Type B pancreatic cell (in vitro differentiated cells): ENCODE results near the gene DIP2B. TPM values are rescaled to one million over a fixed set of nuclear protein-coding genes. Genes with fewer than 3 reads are reported as not detected.

Experiments
- DNase-seq: peaks from one replicate; pipeline ENCODE4 v3.0.0; 2021; ENCODE audit warnings: mixed read lengths; ENCODE audit not compliant: unreplicated experiment; ENCODE audit errors: extremely low spot score
- H3K27ac Mint-ChIP-seq: 2 replicates; pipeline ENCODE4 v1.8.0; 2021; ENCODE audit warnings: mild to moderate bottlenecking, mixed read lengths
- H3K27me3 Mint-ChIP-seq: 2 replicates; pipeline ENCODE4 v1.8.0; 2021; ENCODE audit warnings: mixed read lengths
- H3K36me3 Mint-ChIP-seq: 2 replicates; pipeline ENCODE4 v1.8.0; 2021; ENCODE audit warnings: mixed read lengths
- H3K4me1 Mint-ChIP-seq: one replicate; pipeline ENCODE4 v1.8.0; 2021; ENCODE audit warnings: mixed read lengths; ENCODE audit not compliant: unreplicated experiment
- H3K4me3 Mint-ChIP-seq: 2 replicates; pipeline ENCODE4 v1.8.0; 2021; ENCODE audit warnings: mild to moderate bottlenecking, mixed read lengths
- H3K9me3 Mint-ChIP-seq: 2 replicates; pipeline ENCODE4 v1.8.0; 2021; ENCODE audit warnings: mixed read lengths
- total RNA-seq: library from RNA; stranded (reverse); gene quantifications from 2 replicates; pipeline ENCODE4 v1.2.1, GENCODE V29; 2021; ENCODE audit warnings: low replicate concordance
- TF ChIP-seq, protein P1 (sequence below): fragments of 200-600 bp; sonication (generic); conservative IDR thresholded peaks from 2 replicates; pipeline ENCODE4 v1.5.0; 2021; ENCODE audit warnings: antibody characterized with exemption, mild to moderate bottlenecking

DIP2B gene
- total RNA-seq, 1 donor from 2014 or later = 27.2 TPM

DNA sequence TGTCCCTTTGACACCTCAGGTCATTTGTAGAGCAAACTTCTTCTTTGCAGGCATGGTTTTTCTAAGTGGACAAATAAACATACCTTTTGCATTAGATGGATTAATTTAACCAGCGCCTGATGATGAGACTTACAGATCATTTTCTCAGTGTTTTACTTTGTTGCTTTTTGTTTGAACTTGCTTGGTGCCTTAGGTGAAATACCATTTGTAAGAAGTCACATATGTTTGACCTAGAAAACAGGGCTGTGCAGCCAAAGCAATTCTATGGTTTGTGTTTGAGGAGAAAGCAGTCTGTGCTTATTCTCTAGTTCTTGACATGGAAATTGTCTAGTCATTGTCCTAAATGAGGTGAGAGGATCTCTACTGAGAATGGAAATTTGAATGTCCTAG is 111.1 kb downstream of the DIP2B start:
- H3K4me3 Mint-ChIP-seq = peak overlapping the region; percentile 60
- DNase-seq = no peak
- H3K9me3 Mint-ChIP-seq = no peaks in the 10 kb centered on the region
- no peaks in the 10 kb centered on the region for H3K36me3 Mint-ChIP-seq
- H3K27ac Mint-ChIP-seq = peak overlapping the region; percentile 89
- H3K27me3 Mint-ChIP-seq = no peaks in the 10 kb centered on the region
- H3K4me1 Mint-ChIP-seq = peaks cover 23% of the 10 kb centered on the region
- TF ChIP-seq, protein P1, sequence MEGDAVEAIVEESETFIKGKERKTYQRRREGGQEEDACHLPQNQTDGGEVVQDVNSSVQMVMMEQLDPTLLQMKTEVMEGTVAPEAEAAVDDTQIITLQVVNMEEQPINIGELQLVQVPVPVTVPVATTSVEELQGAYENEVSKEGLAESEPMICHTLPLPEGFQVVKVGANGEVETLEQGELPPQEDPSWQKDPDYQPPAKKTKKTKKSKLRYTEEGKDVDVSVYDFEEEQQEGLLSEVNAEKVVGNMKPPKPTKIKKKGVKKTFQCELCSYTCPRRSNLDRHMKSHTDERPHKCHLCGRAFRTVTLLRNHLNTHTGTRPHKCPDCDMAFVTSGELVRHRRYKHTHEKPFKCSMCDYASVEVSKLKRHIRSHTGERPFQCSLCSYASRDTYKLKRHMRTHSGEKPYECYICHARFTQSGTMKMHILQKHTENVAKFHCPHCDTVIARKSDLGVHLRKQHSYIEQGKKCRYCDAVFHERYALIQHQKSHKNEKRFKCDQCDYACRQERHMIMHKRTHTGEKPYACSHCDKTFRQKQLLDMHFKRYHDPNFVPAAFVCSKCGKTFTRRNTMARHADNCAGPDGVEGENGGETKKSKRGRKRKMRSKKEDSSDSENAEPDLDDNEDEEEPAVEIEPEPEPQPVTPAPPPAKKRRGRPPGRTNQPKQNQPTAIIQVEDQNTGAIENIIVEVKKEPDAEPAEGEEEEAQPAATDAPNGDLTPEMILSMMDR = no peak

DNA sequence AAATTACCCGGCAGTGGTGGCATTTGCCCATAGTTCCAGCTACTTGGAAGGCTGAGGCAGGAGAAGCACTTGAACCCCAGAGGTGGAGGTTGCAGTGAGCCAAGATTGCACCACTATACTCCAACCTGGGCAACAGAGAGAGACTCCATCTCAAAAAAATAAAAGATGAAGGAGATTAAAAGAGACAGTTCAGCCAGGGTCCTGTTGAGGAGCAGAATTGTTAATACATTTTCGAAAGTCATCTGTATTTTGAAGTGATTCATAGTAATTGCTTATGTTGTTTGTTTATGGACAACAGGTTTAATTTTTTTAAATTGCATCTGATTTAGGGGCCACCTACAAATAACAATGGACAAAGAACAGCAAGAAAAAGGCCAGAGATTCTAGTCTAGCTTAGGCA is 112.9 kb downstream of the DIP2B start:
- H3K27ac Mint-ChIP-seq = no peak overlapping the region
- DNase-seq = no peak
- H3K27me3 Mint-ChIP-seq = no peaks in the 10 kb centered on the region
- H3K36me3 Mint-ChIP-seq = no peaks in the 10 kb centered on the region
- no peaks in the 10 kb centered on the region for H3K9me3 Mint-ChIP-seq
- H3K4me3 Mint-ChIP-seq = no peak overlapping the region
- peaks cover 36% of the 10 kb centered on the region for H3K4me1 Mint-ChIP-seq
- TF ChIP-seq, protein P1 = no peak

DNA sequence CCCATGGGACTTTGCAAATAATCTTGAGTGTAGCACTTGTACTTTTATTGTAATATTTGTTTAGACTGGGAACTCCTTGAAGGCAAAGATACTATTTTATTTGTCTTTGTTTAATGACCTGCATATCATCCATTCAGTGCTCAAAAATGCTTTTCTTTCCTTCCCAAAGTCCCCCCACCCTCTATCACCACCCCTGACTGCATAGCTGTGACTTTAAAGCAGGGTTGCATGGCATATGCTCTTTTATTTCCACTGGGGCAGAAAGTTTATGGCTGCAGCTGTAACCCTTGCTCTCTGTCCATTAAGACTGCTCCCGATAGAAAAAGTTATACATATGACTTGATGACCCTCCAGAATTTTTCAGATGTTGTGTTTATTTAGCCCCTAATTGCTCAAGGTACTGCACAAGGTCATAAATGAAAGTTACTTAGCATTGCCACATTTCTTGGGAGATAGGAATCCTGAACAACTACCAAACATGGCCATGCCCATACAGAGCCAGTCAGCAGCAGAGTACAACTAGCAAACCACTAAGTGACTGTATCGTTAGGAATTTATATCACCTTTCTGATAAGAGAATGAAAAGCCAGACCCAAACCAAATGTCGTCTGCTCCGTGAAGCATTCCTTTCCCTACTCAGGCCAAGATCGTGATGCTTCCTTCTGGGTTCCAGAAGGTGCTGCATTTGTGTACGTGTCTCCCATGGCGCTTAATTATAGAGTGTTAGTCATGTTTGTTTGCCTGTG is 114.3 kb downstream of the DIP2B start:
- peak overlapping the region; percentile 76 for H3K27ac Mint-ChIP-seq
- TF ChIP-seq, protein P1 = no peak
- DNase-seq = no peak
- H3K9me3 Mint-ChIP-seq = no peaks in the 10 kb centered on the region
- H3K4me1 Mint-ChIP-seq = peaks cover 36% of the 10 kb centered on the region
- peak overlapping the region; percentile 0 for H3K4me3 Mint-ChIP-seq
- no peaks in the 10 kb centered on the region for H3K36me3 Mint-ChIP-seq
- H3K27me3 Mint-ChIP-seq = no peaks in the 10 kb centered on the region

DNA sequence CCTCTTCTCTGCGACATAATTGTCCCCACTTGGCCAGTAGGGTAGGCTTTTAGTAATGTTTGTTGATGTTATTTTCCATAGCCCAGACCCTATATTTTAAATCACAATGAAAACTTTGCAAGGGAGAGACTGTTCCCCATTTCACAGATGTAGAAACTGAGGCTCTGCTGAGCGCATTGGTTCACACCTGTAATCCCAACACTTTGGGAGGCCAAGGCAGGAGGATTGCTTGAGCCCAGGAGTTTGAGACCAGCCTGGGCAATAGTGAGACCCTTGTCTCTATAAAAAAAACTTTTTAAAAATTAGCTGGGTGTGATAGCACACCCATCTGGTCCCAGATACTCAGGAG is 114.8 kb downstream of the DIP2B start:
- no peaks in the 10 kb centered on the region for H3K9me3 Mint-ChIP-seq
- H3K27me3 Mint-ChIP-seq = no peaks in the 10 kb centered on the region
- H3K4me3 Mint-ChIP-seq = peak overlapping the region; percentile 0
- H3K36me3 Mint-ChIP-seq = no peaks in the 10 kb centered on the region
- no peak for DNase-seq
- TF ChIP-seq, protein P1 = no peak
- peaks cover 38% of the 10 kb centered on the region for H3K4me1 Mint-ChIP-seq
- H3K27ac Mint-ChIP-seq = peak overlapping the region; percentile 76

DNA sequence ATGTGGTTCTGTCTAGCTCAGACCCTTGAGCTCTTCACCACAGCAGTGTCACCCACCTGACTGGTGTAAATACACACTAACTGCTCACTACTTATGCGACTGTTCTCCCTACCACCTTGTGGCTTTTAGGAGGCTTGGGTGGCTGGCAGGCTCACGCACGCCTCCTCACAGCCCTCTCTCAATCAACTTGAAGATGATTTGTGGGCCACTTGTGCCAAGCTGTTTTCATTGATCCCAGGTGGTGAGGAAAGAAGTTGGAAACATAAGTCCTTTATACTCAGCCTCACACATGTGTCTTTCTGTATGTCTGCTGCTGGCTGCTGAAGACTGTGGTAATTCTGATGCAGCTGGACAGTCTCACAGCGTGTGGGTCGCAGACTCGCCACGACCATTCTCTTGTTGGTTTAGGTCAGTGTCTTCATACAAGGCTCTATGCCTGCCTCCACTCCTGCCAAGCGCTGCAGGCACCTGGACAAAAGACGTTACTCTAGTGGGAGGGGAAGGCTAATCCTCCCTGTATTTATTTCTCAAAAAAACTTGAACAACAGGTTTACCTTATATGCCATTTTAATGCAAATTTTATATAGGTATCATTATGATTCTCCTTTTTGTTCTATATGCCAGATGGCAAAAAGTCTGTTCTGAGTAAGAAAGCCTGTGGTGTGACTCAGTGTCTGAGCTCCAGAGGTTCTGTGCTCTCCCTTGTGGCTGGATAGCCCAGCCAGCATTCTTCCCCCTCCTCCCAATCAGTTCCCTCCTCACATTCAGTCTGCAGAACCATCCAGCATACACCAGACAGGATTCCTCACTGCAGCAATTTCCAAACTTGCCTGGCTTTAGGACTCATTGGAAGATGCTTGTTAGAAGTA is 115.6 kb downstream of the DIP2B start:
- peak overlapping the region; percentile 67 for H3K4me3 Mint-ChIP-seq
- H3K9me3 Mint-ChIP-seq = no peaks in the 10 kb centered on the region
- no peaks in the 10 kb centered on the region for H3K36me3 Mint-ChIP-seq
- H3K27ac Mint-ChIP-seq = peak overlapping the region; percentile 85
- H3K4me1 Mint-ChIP-seq = peaks cover 45% of the 10 kb centered on the region
- no peak for DNase-seq
- TF ChIP-seq, protein P1 = no peak
- no peaks in the 10 kb centered on the region for H3K27me3 Mint-ChIP-seq
